ENCODE results near the gene GPR142.

Gene GPR142

GRCh38 chr17:74367206-74367605, at the start of gene GPR142:
TSS of gene GPR142 (plus strand) at chr17:74367506. CDS start at chr17:74369541, 2,035 bp downstream.
- TF ChIP-seq ZFP3 (CRISPR knock-in tag; IDR thresholded peaks at IDR 0.05) (no peak), ISL1 (CRISPR knock-in tag; IDR thresholded peaks at IDR 0.05) (no peak)
- ATAC-seq, result no peak

DNA sequence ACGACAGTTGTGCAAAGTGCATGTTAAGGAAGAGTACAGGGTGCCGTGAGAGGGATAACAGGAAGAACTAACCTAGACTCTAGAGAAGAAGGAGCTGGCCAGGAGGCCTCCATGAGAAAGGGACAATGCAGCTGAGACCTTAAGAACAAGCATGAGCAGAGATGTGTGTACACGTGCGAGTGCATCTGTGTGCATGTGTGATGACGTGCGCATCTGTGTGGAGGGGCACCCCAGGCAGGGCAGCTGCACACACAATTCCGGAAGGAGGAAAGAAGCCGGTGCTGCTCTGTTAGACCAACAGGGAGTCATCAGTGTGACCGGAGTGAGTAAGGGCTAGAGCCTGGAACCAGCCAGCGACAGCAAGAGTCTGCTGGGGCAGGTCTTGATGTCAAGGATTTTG, 48.9 kb upstream of the GPR142 start:
- TF ChIP-seq PATZ1 (CRISPR knock-in tag; IDR thresholded peaks at IDR 0.05; ENCODE audit: borderline replicate concordance), result no peak
- no peak for TF ChIP-seq ZFP30 (CRISPR knock-in tag; IDR thresholded peaks at IDR 0.05)
- no peak for TF ChIP-seq ZNF565 (CRISPR knock-in tag; conservative IDR thresholded peaks at IDR 0.05; ENCODE audit: low read depth)
- TF ChIP-seq ISL1 (CRISPR knock-in tag; IDR thresholded peaks at IDR 0.05), result no peak
- TF ChIP-seq ZNF70 (CRISPR knock-in tag; IDR thresholded peaks at IDR 0.05), result no peak
- no peak for TF ChIP-seq RARB (CRISPR knock-in tag; IDR thresholded peaks at IDR 0.05)
- TF ChIP-seq ZNF8 (CRISPR knock-in tag; IDR thresholded peaks at IDR 0.05), result no peak
- TF ChIP-seq GLIS3 (CRISPR knock-in tag; IDR thresholded peaks at IDR 0.05), result no peak
- no peak for TF ChIP-seq PPARA (CRISPR knock-in tag; IDR thresholded peaks at IDR 0.05; ENCODE audit: borderline replicate concordance)
- no peak for TF ChIP-seq CSDC2 (CRISPR knock-in tag; IDR thresholded peaks at IDR 0.05)
- no peak for TF ChIP-seq ZFP3 (CRISPR knock-in tag; IDR thresholded peaks at IDR 0.05)
- no peak for TF ChIP-seq ARNTL (CRISPR knock-in tag; IDR thresholded peaks at IDR 0.05; ENCODE audit: borderline replicate concordance, low read depth)
- no peak for TF ChIP-seq ZC3H10 (CRISPR knock-in tag; IDR thresholded peaks at IDR 0.05)
- no peak for TF ChIP-seq TSHZ2 (CRISPR knock-in tag; IDR thresholded peaks at IDR 0.05)
- no peak for TF ChIP-seq SNAI2 (CRISPR knock-in tag; IDR thresholded peaks at IDR 0.05)
- no peak for ATAC-seq

GRCh38 chr17:74324521-74324920, 42.8 kb upstream of the GPR142 start:
- TF ChIP-seq BACH2 (CRISPR knock-in tag; IDR thresholded peaks at IDR 0.05; ENCODE audit: borderline replicate concordance) (no peak), OSR1 (CRISPR knock-in tag; IDR thresholded peaks at IDR 0.05) (no peak), CSDC2 (CRISPR knock-in tag; IDR thresholded peaks at IDR 0.05) (no peak), ZNF565 (CRISPR knock-in tag; conservative IDR thresholded peaks at IDR 0.05; ENCODE audit: low read depth) (no peak), TOX (CRISPR knock-in tag; IDR thresholded peaks at IDR 0.05; ENCODE audit: borderline replicate concordance) (no peak), ISL1 (CRISPR knock-in tag; IDR thresholded peaks at IDR 0.05) (no peak), GLIS3 (CRISPR knock-in tag; IDR thresholded peaks at IDR 0.05) (no peak), RARB (CRISPR knock-in tag; IDR thresholded peaks at IDR 0.05) (no peak), TSHZ2 (CRISPR knock-in tag; IDR thresholded peaks at IDR 0.05) (no peak)
- TF ChIP-seq, protein P1, sequence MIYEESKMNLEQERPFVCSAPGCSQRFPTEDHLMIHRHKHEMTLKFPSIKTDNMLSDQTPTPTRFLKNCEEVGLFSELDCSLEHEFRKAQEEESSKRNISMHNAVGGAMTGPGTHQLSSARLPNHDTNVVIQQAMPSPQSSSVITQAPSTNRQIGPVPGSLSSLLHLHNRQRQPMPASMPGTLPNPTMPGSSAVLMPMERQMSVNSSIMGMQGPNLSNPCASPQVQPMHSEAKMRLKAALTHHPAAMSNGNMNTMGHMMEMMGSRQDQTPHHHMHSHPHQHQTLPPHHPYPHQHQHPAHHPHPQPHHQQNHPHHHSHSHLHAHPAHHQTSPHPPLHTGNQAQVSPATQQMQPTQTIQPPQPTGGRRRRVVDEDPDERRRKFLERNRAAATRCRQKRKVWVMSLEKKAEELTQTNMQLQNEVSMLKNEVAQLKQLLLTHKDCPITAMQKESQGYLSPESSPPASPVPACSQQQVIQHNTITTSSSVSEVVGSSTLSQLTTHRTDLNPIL (CRISPR knock-in tag; IDR thresholded peaks at IDR 0.05; ENCODE audit: low read depth), result no peak
- TF ChIP-seq, protein P2, sequence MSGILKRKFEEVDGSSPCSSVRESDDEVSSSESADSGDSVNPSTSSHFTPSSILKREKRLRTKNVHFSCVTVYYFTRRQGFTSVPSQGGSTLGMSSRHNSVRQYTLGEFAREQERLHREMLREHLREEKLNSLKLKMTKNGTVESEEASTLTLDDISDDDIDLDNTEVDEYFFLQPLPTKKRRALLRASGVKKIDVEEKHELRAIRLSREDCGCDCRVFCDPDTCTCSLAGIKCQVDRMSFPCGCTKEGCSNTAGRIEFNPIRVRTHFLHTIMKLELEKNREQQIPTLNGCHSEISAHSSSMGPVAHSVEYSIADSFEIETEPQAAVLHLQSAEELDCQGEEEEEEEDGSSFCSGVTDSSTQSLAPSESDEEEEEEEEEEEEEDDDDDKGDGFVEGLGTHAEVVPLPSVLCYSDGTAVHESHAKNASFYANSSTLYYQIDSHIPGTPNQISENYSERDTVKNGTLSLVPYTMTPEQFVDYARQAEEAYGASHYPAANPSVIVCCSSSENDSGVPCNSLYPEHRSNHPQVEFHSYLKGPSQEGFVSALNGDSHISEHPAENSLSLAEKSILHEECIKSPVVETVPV (CRISPR knock-in tag; IDR thresholded peaks at IDR 0.05), result no peak
- ATAC-seq, result no peak
